Suprapubic skin (tissue), 4 donors: ENCODE data around the gene KRT77. TPM values are rescaled to one million over a fixed set of nuclear protein-coding genes. Genes with fewer than 3 reads are reported as not detected.

ENCODE experiments used
- DNase-seq, 2 donors: peaks; one replicate each; pipeline ENCODE4 v3.0.0-alpha.2; 2019; ENCODE audit warnings: low spot score in 2 of 2
- H3K27ac ChIP-seq: fragments of 200-600 bp; sonication (generic); one replicate; pipeline ENCODE4 v1.5.1; 2019
- H3K27me3 ChIP-seq: fragments of 200-600 bp; sonication (generic); one replicate; pipeline ENCODE4 v1.5.1; 2019
- H3K36me3 ChIP-seq: fragments of 200-600 bp; sonication (generic); one replicate; pipeline ENCODE4 v1.5.1; 2019
- H3K4me1 ChIP-seq: fragments of 200-600 bp; sonication (generic); one replicate; pipeline ENCODE4 v1.5.1; 2019
- H3K4me3 ChIP-seq: fragments of 200-600 bp; sonication (generic); one replicate; pipeline ENCODE4 v1.5.1; 2019; ENCODE audit warnings: mild to moderate bottlenecking
- H3K9me3 ChIP-seq: fragments of 200-600 bp; sonication (generic); one replicate; pipeline ENCODE4 v1.5.1; 2019
- CTCF ChIP-seq, 2 donors: fragments of 200-600 bp in 1 of 2; fragments of 450-650 bp in 1 of 2; sonication (generic) in 1 of 2; IDR thresholded peaks; one replicate each; pipeline ENCODE4 v1.5.1; 2016 to 2019; ENCODE audit warnings: antibody characterized with exemption in 2 of 2, mild to moderate bottlenecking in 1 of 2, moderate library complexity in 1 of 2
- EP300 ChIP-seq: sonication (generic); formaldehyde crosslinking; IDR thresholded peaks from one replicate; pipeline ENCODE4 v1.6.1; 2017; ENCODE audit warnings: antibody characterized with exemption
- POLR2A ChIP-seq, 2 donors: fragments of 450-650 bp; IDR thresholded peaks; one replicate each; pipeline ENCODE4 v1.6.1; 2017; ENCODE audit warnings: antibody characterized with exemption in 2 of 2, mild to moderate bottlenecking in 2 of 2, moderate library complexity in 2 of 2
- POLR2AphosphoS5 ChIP-seq, 3 donors: sonication (generic); formaldehyde crosslinking; IDR thresholded peaks; one replicate each; pipeline ENCODE4 v1.6.1; 2017; ENCODE audit warnings: antibody characterized with exemption in 3 of 3
- WGBS: methylation state at CpG from one replicate; pipeline ENCODE4 v1.1.5; 2018; 5-methylcytosine and 5-hydroxymethylcytosine counted together
- total RNA-seq, 4 donors: library from RNA; depleted of rRNA; stranded (reverse); fragments of >200 nt; gene quantifications; one replicate each; pipeline ENCODE4 v1.1.0, GENCODE V29; 2016

KRT77 gene
- total RNA-seq, 4 donors from 2014 or later, result 146 to 424 (median 275) TPM

- H3K27me3 ChIP-seq, result peaks cover 6% of the 10 kb centered on the region
- no peaks in the 10 kb centered on the region for H3K4me1 ChIP-seq
- no CpG with 5 or more reads among the region's 3 CpGs for WGBS
- no peak overlapping the region for H3K4me3 ChIP-seq
- no peaks in the 10 kb centered on the region for H3K36me3 ChIP-seq
- TF ChIP-seq POLR2A (IDR thresholded peaks at IDR 0.05), result no peak
- TF ChIP-seq POLR2AphosphoS5 (IDR thresholded peaks at IDR 0.05), result no peak
- no peak for TF ChIP-seq CTCF (IDR thresholded peaks at IDR 0.05)
- no peak for TF ChIP-seq EP300
- no peaks in the 10 kb centered on the region for H3K9me3 ChIP-seq
- no peak overlapping the region for H3K27ac ChIP-seq
- DNase-seq, result no peak
Measured at GRCh38 chr12:52724384-52724783, 21.1 kb upstream of the KRT77 start.

GRCh38 chr12:52722680-52723079 lies 19.4 kb upstream of the KRT77 start:
- Histone ChIP-seq H3K36me3 (no peaks in the 10 kb centered on the region), H3K9me3 (no peaks in the 10 kb centered on the region), H3K27me3 (peaks cover 6% of the 10 kb centered on the region), H3K27ac (no peak overlapping the region), H3K4me1 (no peaks in the 10 kb centered on the region), H3K4me3 (no peak overlapping the region)
- DNase-seq, result no peak
- no peak for TF ChIP-seq POLR2A (IDR thresholded peaks at IDR 0.05)
- TF ChIP-seq EP300, result no peak
- TF ChIP-seq CTCF (IDR thresholded peaks at IDR 0.05), result no peak
- TF ChIP-seq POLR2AphosphoS5 (IDR thresholded peaks at IDR 0.05), result no peak
- 77% methylated on average over 2 of the region's 2 CpGs for WGBS

GRCh38 chr12:52721838-52722470 lies 18.6 kb upstream of the KRT77 start:
- DNase-seq, result no peak
- peaks cover 2% of the 10 kb centered on the region for H3K27me3 ChIP-seq
- no peaks in the 10 kb centered on the region for H3K9me3 ChIP-seq
- no peak for TF ChIP-seq CTCF (IDR thresholded peaks at IDR 0.05)
- TF ChIP-seq POLR2AphosphoS5 (IDR thresholded peaks at IDR 0.05), result no peak
- no peak for TF ChIP-seq POLR2A (IDR thresholded peaks at IDR 0.05)
- TF ChIP-seq EP300, result no peak
- H3K4me3 ChIP-seq, result no peak overlapping the region
- 41% methylated on average over 2 of the region's 3 CpGs for WGBS
- no peaks in the 10 kb centered on the region for H3K4me1 ChIP-seq
- H3K36me3 ChIP-seq, result no peaks in the 10 kb centered on the region
- H3K27ac ChIP-seq, result no peak overlapping the region

GRCh38 chr12:52720365-52720886 lies 17.1 kb upstream of the KRT77 start:
- Histone ChIP-seq H3K9me3 (no peaks in the 10 kb centered on the region), H3K4me3 (no peak overlapping the region), H3K27me3 (peaks cover 4% of the 10 kb centered on the region), H3K4me1 (no peaks in the 10 kb centered on the region), H3K27ac (no peak overlapping the region), H3K36me3 (no peaks in the 10 kb centered on the region)
- DNase-seq, result no peak
- no peak for TF ChIP-seq EP300
- no peak for TF ChIP-seq POLR2A (IDR thresholded peaks at IDR 0.05)
- TF ChIP-seq POLR2AphosphoS5 (IDR thresholded peaks at IDR 0.05), result no peak
- no peak for TF ChIP-seq CTCF (IDR thresholded peaks at IDR 0.05)
- WGBS, result 85% methylated on average over 8 of the region's 8 CpGs

- H3K27ac ChIP-seq, result no peak overlapping the region
- WGBS, result 92% methylated on average over 5 of the region's 5 CpGs
- no peak for DNase-seq
- peaks cover 31% of the 10 kb centered on the region for H3K27me3 ChIP-seq
- H3K4me3 ChIP-seq, result no peak overlapping the region
- TF ChIP-seq POLR2A (IDR thresholded peaks at IDR 0.05) (no peak), CTCF (IDR thresholded peaks at IDR 0.05) (no peak), EP300 (no peak), POLR2AphosphoS5 (IDR thresholded peaks at IDR 0.05) (no peak)
- H3K4me1 ChIP-seq, result peaks cover 11% of the 10 kb centered on the region
- no peaks in the 10 kb centered on the region for H3K9me3 ChIP-seq
- no peaks in the 10 kb centered on the region for H3K36me3 ChIP-seq
Measured at GRCh38 chr12:52716061-52716460, 12.7 kb upstream of the KRT77 start.
